HepG2 (cell line): ENCODE measurements around the gene TMEM120A. TPM values are rescaled to one million over a fixed set of nuclear protein-coding genes. Genes with fewer than 3 reads are reported as not detected.

Experiments used
- ARID3A ChIP-seq: IDR thresholded peaks from 2 replicates; pipeline ENCODE4 v1.6.1; 2012; ENCODE audit warnings: low read depth, low read length, improper control_type of control experiment
- FOXO1 ChIP-seq: sonication (generic); formaldehyde crosslinking; IDR thresholded peaks from 2 replicates; pipeline ENCODE4 v1.4.0; 2020; ENCODE audit warnings: missing genetic modification reagents
- GATA4 ChIP-seq: sonication (generic); IDR thresholded peaks from 2 replicates; pipeline ENCODE4 v1.6.1; 2016; ENCODE audit warnings: antibody characterized with exemption, low read depth, borderline replicate concordance
- MLX ChIP-seq: IDR thresholded peaks from 2 replicates; pipeline ENCODE4 v1.6.1; 2016
- MXD3 ChIP-seq: IDR thresholded peaks from 2 replicates; pipeline ENCODE4 v1.6.1; 2016; ENCODE audit warnings: mild to moderate bottlenecking, missing biosample characterization, missing genetic modification reagents
- NAIF1 ChIP-seq: sonication (generic); formaldehyde crosslinking; IDR thresholded peaks from 2 replicates; pipeline ENCODE4 v1.5.0; 2020; ENCODE audit warnings: mild to moderate bottlenecking, missing genetic modification reagents, borderline replicate concordance
- NFE2L2 ChIP-seq: fragments of 150-350 bp; IDR thresholded peaks from 2 replicates; pipeline ENCODE4 v1.6.1; 2014; ENCODE audit warnings: low read length
- ONECUT2 ChIP-seq: sonication (generic); formaldehyde crosslinking; IDR thresholded peaks from 2 replicates; pipeline ENCODE4 v1.4.0; 2020; ENCODE audit warnings: missing genetic modification reagents
- PATZ1 ChIP-seq: sonication (generic); formaldehyde crosslinking; IDR thresholded peaks from 2 replicates; pipeline ENCODE4 v1.4.0; 2020; ENCODE audit warnings: missing genetic modification reagents
- PREB ChIP-seq: sonication (generic); formaldehyde crosslinking; IDR thresholded peaks from 2 replicates; pipeline ENCODE4 v1.4.0; 2020; ENCODE audit warnings: missing genetic modification reagents
- PRPF4 ChIP-seq: fragments of 200-400 bp; formaldehyde crosslinking; IDR thresholded peaks from 2 replicates; pipeline ENCODE4 v1.6.1; 2016; ENCODE audit warnings: low read length, low read depth; ENCODE audit not compliant: poor library complexity, severe bottlenecking
- RBFOX2 ChIP-seq: fragments of 200-400 bp; formaldehyde crosslinking; IDR thresholded peaks from 2 replicates; pipeline ENCODE4 v1.6.1; 2017; ENCODE audit warnings: low read depth, mild to moderate bottlenecking, low read length
- RBM39 ChIP-seq: fragments of 200-400 bp; formaldehyde crosslinking; IDR thresholded peaks from one replicate; pipeline ENCODE4 v1.6.1; 2018; ENCODE audit warnings: antibody characterized with exemption, mild to moderate bottlenecking, low read depth, low read length; ENCODE audit not compliant: poor library complexity, severe bottlenecking
- SAP130 ChIP-seq: IDR thresholded peaks from 2 replicates; pipeline ENCODE4 v1.6.1; 2016; ENCODE audit warnings: low read depth
- ZBTB25 ChIP-seq: IDR thresholded peaks from 2 replicates; pipeline ENCODE4 v1.6.1; 2018; ENCODE audit warnings: missing genetic modification reagents
- ZC3H13 ChIP-seq: sonication (generic); formaldehyde crosslinking; IDR thresholded peaks from 2 replicates; pipeline ENCODE4 v1.8.1; 2023; ENCODE audit warnings: mild to moderate bottlenecking, missing genetic modification reagents, moderate library complexity
- ZFP36L1 ChIP-seq: sonication (generic); formaldehyde crosslinking; IDR thresholded peaks from 2 replicates; pipeline ENCODE4 v1.8.0; 2022; ENCODE audit warnings: mild to moderate bottlenecking, missing genetic modification reagents, moderate library complexity
- ZKSCAN1 ChIP-seq: fragments of 150-350 bp; IDR thresholded peaks from 2 replicates; pipeline ENCODE4 v1.6.1; 2014; ENCODE audit warnings: low read length
- ZNF276 ChIP-seq: sonication (generic); formaldehyde crosslinking; IDR thresholded peaks from 2 replicates; pipeline ENCODE4 v1.4.0; 2020; ENCODE audit warnings: mild to moderate bottlenecking, low read depth, missing genetic modification reagents
- ZNF816 ChIP-seq: sonication (generic); formaldehyde crosslinking; IDR thresholded peaks from 2 replicates; pipeline ENCODE4 v1.8.0; 2022; ENCODE audit warnings: missing genetic modification reagents, mild to moderate bottlenecking, borderline replicate concordance
- ZZZ3 ChIP-seq: sonication (generic); formaldehyde crosslinking; IDR thresholded peaks from 2 replicates; pipeline ENCODE4 v1.4.0; 2020; ENCODE audit warnings: missing genetic modification reagents, mild to moderate bottlenecking, borderline replicate concordance
- polyA plus RNA-seq, 8 experiments: library from polyadenylated mRNA; depleted of rRNA in 3 of 8; stranded (reverse) in 7 of 8; unstranded in 1 of 8; fragments of >200 nt; fragmentation: Illumina TruSeq in 4 of 8; extraction: Trizol in 4 of 8; gene quantifications; 2 replicates each; pipeline versions ENCODE4 v1.2.1 to v1.2.3, GENCODE V29; 2011 to 2016; ENCODE audit warnings: low read depth in 4 of 8, missing spikeins in 1 of 8, mixed read lengths in 1 of 8; ENCODE audit not compliant: insufficient read depth in 1 of 8
- total RNA-seq, 5 experiments: library from RNA; depleted of rRNA; stranded (reverse); fragments of >200 nt; fragmentation: Illumina TruSeq; extraction: Trizol; gene quantifications; 2 replicates each; pipeline ENCODE4 v1.2.3, GENCODE V29; 2016; ENCODE audit warnings: low read depth in 1 of 5

TMEM120A gene
- total and polyA plus RNA-seq, 2 of the 13 experiments (the other 11 are each of a cell fraction or from before 2014, with no cell fraction given), result 40.3 to 102 TPM

GRCh38 chr7:75994388-75995051, at the start of gene TMEM120A (continued):
- no peak for TF ChIP-seq GATA4
- peak; percentile 54 for TF ChIP-seq RBM39
- TF ChIP-seq NAIF1, result no peak
- TF ChIP-seq ONECUT2, result no peak
- peak; percentile 81 for TF ChIP-seq PATZ1 (CRISPR knock-in tag)
- no peak for TF ChIP-seq ARID3A
- no peak; the same call in 1 of the 2 replicates for TF ChIP-seq ZKSCAN1
- TF ChIP-seq ZNF276 (CRISPR knock-in tag), result no peak
- no peak for TF ChIP-seq PREB (CRISPR knock-in tag)
- peak; percentile 71 for TF ChIP-seq MXD3
- TF ChIP-seq ZFP36L1 (CRISPR knock-in tag), result no peak
- TF ChIP-seq FOXO1 (CRISPR knock-in tag), result peak; percentile 19; the same call in 1 of the 2 replicates
- peak; percentile 55; the same call in 1 of the 2 replicates for TF ChIP-seq ZC3H13 (CRISPR knock-in tag)
- no peak for TF ChIP-seq NFE2L2
- no peak for TF ChIP-seq ZNF816 (CRISPR knock-in tag)
- peak; percentile 88 for TF ChIP-seq RBFOX2
- TF ChIP-seq ZBTB25 (CRISPR knock-in tag), result peak; percentile 83
- TF ChIP-seq SAP130 (CRISPR knock-in tag), result peak; percentile 93
- TF ChIP-seq ZZZ3, result no peak
- no peak; the same call in 1 of the 2 replicates for TF ChIP-seq MLX (CRISPR knock-in tag)
- no peak for TF ChIP-seq PRPF4
